Right lobe of liver (tissue), 4 donors: ENCODE measurements around the gene SEMA4G.

ENCODE experiments used
- POLR2A ChIP-seq: fragments of 450-650 bp; IDR thresholded peaks from one replicate; pipeline ENCODE4 v1.6.1; 2017; ENCODE audit warnings: antibody characterized with exemption, mild to moderate bottlenecking
- TF ChIP-seq, protein P1 (sequence below), 4 donors: fragments of 200-600 bp in 3 of 4; fragments of 450-650 bp in 1 of 4; IDR thresholded peaks; one replicate each; pipeline versions ENCODE4 v1.5.1 to v1.8.0; 2016 to 2022; ENCODE audit warnings: antibody characterized with exemption in 4 of 4, mild to moderate bottlenecking in 2 of 4
- donor health status: DM: no; HTN: no; CAD: no.
- donor health status: DM: no; HTN: no; CAD: no.
- donor health status: DM: no; HTN: yes; CAD: no.

DNA sequence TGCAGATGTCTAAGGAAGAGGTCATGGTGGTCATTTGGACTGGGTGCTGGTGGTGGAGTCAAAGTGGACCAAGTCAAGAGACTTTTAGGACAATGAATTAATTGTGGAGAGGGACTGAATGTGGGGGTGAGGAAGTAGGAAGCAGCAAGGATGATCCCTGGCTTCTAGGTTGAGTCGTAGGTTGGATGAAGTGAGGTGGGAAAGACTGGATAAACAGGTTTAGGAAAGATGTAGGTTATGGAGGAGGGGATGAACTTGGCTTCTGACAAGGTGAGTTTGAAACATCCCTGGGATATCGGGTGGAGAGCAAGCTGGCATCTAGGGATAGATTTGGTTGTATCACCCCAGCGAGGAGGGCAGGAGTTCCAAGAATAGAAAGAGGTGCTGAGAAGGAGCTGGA is 7.6 kb downstream of the SEMA4G start:
- TF ChIP-seq, protein P1, sequence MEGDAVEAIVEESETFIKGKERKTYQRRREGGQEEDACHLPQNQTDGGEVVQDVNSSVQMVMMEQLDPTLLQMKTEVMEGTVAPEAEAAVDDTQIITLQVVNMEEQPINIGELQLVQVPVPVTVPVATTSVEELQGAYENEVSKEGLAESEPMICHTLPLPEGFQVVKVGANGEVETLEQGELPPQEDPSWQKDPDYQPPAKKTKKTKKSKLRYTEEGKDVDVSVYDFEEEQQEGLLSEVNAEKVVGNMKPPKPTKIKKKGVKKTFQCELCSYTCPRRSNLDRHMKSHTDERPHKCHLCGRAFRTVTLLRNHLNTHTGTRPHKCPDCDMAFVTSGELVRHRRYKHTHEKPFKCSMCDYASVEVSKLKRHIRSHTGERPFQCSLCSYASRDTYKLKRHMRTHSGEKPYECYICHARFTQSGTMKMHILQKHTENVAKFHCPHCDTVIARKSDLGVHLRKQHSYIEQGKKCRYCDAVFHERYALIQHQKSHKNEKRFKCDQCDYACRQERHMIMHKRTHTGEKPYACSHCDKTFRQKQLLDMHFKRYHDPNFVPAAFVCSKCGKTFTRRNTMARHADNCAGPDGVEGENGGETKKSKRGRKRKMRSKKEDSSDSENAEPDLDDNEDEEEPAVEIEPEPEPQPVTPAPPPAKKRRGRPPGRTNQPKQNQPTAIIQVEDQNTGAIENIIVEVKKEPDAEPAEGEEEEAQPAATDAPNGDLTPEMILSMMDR (IDR thresholded peaks at IDR 0.05): no peak
- TF ChIP-seq POLR2A: no peak
